Transverse colon (tissue), 4 donors: Measurements from ENCODE around the gene TWIST1.

Experiments
- POLR2A ChIP-seq: fragments of 450-650 bp; IDR thresholded peaks from one replicate; pipeline ENCODE4 v1.6.1; 2016; ENCODE audit warnings: antibody characterized with exemption, mild to moderate bottlenecking, moderate library complexity
- POLR2AphosphoS5 ChIP-seq, 3 donors: sonication (generic); formaldehyde crosslinking; IDR thresholded peaks; one replicate each; pipeline ENCODE4 v1.6.1; 2016; ENCODE audit warnings: antibody characterized with exemption in 3 of 3
- TF ChIP-seq, protein P1 (sequence below), 5 experiments: fragments of 200-600 bp in 3 of 5; fragments of 450-650 bp in 2 of 5; sonication (generic) in 3 of 5; IDR thresholded peaks; 1 replicate in 2 of 5; 2 replicates in 3 of 5; pipeline ENCODE4 v1.5.1; 2016 to 2017; ENCODE audit warnings: antibody characterized with exemption in 5 of 5, inconsistent platforms in 3 of 5, mild to moderate bottlenecking in 2 of 5, moderate library complexity in 1 of 5

DNA sequence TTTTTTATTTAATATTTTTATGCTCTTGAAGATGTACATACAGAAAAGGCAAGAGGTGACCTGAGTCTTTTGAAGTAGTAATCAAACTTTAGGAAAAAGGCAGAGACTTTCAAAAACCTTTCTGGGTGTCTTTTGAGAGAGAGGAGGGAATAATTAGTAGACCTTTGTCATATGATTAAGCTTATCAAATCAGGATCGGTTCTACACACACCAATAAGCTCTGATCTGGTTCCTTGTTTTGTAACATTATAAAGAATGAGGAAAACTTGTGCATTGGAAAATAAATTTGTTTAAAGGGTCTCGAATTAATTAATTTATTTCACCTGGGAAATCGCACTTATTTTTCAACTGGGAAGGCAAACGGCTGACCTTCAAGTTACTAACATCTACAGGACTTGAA, 11.9 kb downstream of the TWIST1 start:
- TF ChIP-seq, protein P1, sequence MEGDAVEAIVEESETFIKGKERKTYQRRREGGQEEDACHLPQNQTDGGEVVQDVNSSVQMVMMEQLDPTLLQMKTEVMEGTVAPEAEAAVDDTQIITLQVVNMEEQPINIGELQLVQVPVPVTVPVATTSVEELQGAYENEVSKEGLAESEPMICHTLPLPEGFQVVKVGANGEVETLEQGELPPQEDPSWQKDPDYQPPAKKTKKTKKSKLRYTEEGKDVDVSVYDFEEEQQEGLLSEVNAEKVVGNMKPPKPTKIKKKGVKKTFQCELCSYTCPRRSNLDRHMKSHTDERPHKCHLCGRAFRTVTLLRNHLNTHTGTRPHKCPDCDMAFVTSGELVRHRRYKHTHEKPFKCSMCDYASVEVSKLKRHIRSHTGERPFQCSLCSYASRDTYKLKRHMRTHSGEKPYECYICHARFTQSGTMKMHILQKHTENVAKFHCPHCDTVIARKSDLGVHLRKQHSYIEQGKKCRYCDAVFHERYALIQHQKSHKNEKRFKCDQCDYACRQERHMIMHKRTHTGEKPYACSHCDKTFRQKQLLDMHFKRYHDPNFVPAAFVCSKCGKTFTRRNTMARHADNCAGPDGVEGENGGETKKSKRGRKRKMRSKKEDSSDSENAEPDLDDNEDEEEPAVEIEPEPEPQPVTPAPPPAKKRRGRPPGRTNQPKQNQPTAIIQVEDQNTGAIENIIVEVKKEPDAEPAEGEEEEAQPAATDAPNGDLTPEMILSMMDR (IDR thresholded peaks at IDR 0.05), result no peak
- TF ChIP-seq POLR2AphosphoS5 (IDR thresholded peaks at IDR 0.05) (no peak), POLR2A (no peak)
